HUES64 (cell line): Measurements from ENCODE around the gene TOMM34.

ENCODE experiments used
- H3K27ac ChIP-seq: 2 replicates; pipeline ENCODE4 v1.7.0; 2013; ENCODE audit warnings: low read depth, low read length, inconsistent platforms
- H3K27me3 ChIP-seq: 2 replicates; pipeline ENCODE4 v1.6.1; 2013; ENCODE audit warnings: mild to moderate bottlenecking, low read length; ENCODE audit not compliant: insufficient read depth
- H3K36me3 ChIP-seq: 2 replicates; pipeline ENCODE4 v1.6.1; 2013; ENCODE audit warnings: mild to moderate bottlenecking, low read length; ENCODE audit not compliant: insufficient read depth
- H3K4me1 ChIP-seq: 2 replicates; pipeline ENCODE4 v1.6.1; 2013; ENCODE audit warnings: mild to moderate bottlenecking, low read length, moderate library complexity; ENCODE audit not compliant: insufficient read depth
- H3K4me3 ChIP-seq: 2 replicates; pipeline ENCODE4 v1.5.1; 2013; ENCODE audit warnings: mild to moderate bottlenecking, low read length, moderate library complexity
- H3K9ac ChIP-seq: 2 replicates; pipeline ENCODE4 v1.6.1; 2013; ENCODE audit warnings: mild to moderate bottlenecking, low read depth, low read length
- H3K9me3 ChIP-seq: 2 replicates; pipeline ENCODE4 v1.6.1; 2013; ENCODE audit warnings: low read depth, low read length; ENCODE audit not compliant: insufficient read depth
- WGBS: fragments of 150-250, 120-280 bp; methylation state at CpG from one replicate; pipeline ENCODE4 v1.1.7; 2013; ENCODE audit warnings: missing lambda C conversion rate; 5-methylcytosine and 5-hydroxymethylcytosine counted together

Gene TOMM34

DNA sequence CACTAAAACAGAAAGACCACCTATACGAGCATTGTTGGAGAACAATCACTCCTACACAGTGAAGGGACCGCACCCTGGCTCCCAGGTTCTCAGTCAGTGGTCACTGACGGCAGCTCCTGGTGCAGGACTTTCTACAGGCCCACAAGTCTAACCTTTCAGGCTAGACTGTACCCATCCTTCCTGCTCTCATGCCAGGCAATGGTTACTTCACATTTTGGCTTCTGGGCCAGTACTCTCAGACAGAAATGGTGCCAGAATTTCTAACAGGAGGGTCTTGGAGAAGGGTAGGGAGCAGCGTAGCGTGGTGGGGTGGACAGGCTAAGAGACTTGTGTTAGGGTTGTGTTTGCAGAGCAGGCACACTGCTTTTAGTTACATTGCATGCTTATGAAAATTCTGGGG, 12.1 kb downstream of the TOMM34 start:
- H3K27ac ChIP-seq: no peak overlapping the region
- no peak overlapping the region for H3K4me3 ChIP-seq
- H3K4me1 ChIP-seq: no peaks in the 10 kb centered on the region
- H3K27me3 ChIP-seq: no peaks in the 10 kb centered on the region
- no peak overlapping the region for H3K9ac ChIP-seq
- H3K36me3 ChIP-seq: peaks cover 99% of the 10 kb centered on the region
- H3K9me3 ChIP-seq: no peaks in the 10 kb centered on the region
- WGBS: 95% methylated on average over 5 of the region's 5 CpGs

DNA sequence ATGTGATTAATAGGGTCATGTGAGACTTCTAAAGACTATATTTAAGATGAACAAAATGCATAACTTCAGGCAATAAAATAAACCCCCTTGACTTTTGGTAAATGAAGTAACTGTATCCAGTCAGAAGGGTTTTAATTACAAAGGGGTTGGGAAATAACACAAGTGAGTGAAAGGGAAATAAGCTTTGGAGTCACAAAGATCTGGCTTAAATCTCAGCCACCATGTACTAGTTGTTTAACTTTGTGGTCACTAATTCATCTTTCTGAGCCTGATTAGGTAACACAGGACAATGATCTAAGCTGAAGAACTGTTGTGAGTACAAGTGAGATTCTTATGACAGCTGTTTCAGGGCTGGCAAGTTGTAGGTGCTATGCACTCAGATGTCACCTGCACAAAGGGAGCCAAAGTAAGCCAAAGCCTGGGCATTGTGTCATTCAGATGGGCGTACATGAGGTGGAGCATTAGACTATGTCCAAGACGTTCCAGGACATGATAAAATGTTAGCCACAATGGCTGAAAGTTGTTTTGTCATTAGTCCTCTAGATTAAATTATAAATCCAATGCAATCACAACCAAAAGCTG, 13.8 kb downstream of the TOMM34 start:
- no peak overlapping the region for H3K4me3 ChIP-seq
- peaks cover 97% of the 10 kb centered on the region for H3K36me3 ChIP-seq
- no peaks in the 10 kb centered on the region for H3K9me3 ChIP-seq
- H3K9ac ChIP-seq: no peak overlapping the region
- WGBS: 93% methylated on average over 2 of the region's 2 CpGs
- no peak overlapping the region for H3K27ac ChIP-seq
- H3K27me3 ChIP-seq: no peaks in the 10 kb centered on the region
- no peaks in the 10 kb centered on the region for H3K4me1 ChIP-seq

DNA sequence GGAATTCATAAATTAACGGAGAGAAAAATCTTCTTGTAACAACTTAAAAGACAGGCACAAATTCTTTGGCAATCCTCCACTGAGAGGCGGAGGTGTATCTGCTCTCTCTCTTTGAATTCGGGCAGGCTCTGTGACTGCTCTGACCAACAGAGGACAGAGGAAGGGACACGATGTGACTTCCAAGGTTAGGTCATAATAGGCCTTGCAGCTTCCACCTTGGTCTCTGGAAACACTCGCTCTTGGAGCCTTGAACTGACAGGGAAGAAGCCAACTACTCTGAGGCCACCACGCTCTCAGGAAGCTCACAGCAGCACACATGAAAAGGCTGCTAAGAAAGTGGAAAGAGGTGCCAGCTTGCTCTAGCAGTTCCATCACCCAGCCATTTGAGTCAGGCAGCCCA, 14.9 kb downstream of the TOMM34 start:
- H3K27ac ChIP-seq: no peak overlapping the region
- no peaks in the 10 kb centered on the region for H3K4me1 ChIP-seq
- no peaks in the 10 kb centered on the region for H3K9me3 ChIP-seq
- 93% methylated on average over 6 of the region's 6 CpGs for WGBS
- no peak overlapping the region for H3K9ac ChIP-seq
- no peak overlapping the region for H3K4me3 ChIP-seq
- H3K27me3 ChIP-seq: no peaks in the 10 kb centered on the region
- H3K36me3 ChIP-seq: peaks cover 93% of the 10 kb centered on the region

DNA sequence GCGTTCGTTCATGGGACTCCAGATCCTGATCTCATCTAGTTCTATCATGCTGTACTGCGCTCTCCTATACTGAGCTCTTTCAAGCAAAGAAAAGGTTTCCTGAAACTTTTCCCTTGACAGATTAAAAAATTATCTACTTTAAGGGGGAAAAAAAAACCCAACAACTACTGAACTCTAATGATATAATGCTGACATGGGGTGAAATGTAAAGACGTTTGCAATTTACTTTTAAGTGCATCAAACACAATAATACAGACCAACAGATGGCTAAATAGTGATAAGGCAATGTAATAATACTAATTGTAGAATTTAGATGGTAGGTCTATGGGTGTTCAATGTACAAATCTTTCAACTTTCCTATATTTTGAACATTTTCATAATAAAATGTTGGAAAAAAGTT, 16.4 kb downstream of the TOMM34 start:
- no peak overlapping the region for H3K27ac ChIP-seq
- H3K4me1 ChIP-seq: no peaks in the 10 kb centered on the region
- no peak overlapping the region for H3K9ac ChIP-seq
- peaks cover 90% of the 10 kb centered on the region for H3K36me3 ChIP-seq
- H3K4me3 ChIP-seq: no peak overlapping the region
- H3K9me3 ChIP-seq: no peaks in the 10 kb centered on the region
- H3K27me3 ChIP-seq: no peaks in the 10 kb centered on the region
- WGBS: 95% methylated on average over 3 of the region's 4 CpGs

DNA sequence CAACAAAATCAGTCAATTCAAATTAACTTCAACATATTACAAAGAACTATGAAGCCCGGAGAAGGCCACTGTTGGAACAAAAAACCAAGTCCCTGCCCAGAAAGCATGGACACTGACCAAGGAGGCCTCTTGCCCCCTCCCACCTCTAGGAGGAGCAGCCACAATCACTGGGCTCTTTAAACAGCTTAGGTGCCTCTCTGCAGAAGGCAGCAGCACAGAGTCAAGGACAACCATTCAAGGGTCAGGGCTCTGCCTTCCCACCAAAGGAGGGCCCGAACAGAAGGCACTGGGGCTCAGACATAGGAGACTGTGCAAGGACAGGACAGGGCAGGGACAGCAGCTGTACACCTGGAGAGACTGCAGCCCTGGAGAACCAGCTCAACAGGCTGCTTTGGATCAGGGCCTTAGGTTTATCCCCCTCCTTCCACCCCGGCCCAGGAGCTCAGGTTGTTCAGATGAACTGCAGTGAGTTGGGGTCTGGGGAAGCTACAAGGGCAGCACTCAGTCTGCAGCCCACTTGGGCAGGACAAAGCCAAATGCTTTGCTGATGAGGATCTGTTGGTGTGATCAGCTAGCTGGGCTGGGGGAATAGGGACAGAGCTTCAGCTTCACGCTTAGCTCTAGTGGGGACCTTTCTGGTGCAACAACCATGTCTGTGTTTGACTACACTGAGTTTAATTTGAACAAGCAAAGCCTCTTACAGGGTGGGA, 17.8 kb downstream of the TOMM34 start:
- no peaks in the 10 kb centered on the region for H3K9me3 ChIP-seq
- no peaks in the 10 kb centered on the region for H3K4me1 ChIP-seq
- no peak overlapping the region for H3K4me3 ChIP-seq
- WGBS: 90% methylated on average over 4 of the region's 4 CpGs
- no peaks in the 10 kb centered on the region for H3K27me3 ChIP-seq
- no peak overlapping the region for H3K9ac ChIP-seq
- H3K36me3 ChIP-seq: peaks cover 90% of the 10 kb centered on the region
- H3K27ac ChIP-seq: no peak overlapping the region

DNA sequence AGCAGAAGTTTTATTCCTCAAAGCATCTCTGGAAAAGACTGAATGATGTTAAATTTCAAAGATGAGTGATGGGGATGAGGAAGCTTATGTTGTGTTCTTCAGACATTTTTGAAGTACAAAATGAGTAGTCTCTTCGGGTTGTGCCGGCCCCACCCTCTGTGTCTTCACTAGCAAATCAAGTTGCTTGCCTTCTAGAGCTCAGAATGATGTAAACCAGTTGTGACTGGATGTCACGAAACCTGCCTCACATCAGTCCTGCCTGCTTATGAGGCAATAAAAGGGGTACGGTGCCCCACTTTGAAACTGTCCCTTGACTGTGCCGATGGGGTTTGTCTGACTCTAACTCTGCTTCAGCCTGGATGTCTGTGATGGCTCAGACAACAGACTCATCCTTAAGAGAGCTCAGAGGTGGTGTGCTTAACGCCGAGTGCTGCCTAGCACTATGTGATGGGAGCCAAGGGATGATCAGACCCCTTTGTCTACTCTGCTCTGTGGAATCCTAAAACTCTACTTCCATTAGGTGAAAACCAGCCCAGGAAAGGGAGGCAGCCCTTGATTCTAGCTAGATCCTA, 19.0 kb downstream of the TOMM34 start:
- no peaks in the 10 kb centered on the region for H3K9me3 ChIP-seq
- no peak overlapping the region for H3K9ac ChIP-seq
- no peak overlapping the region for H3K4me3 ChIP-seq
- no peaks in the 10 kb centered on the region for H3K4me1 ChIP-seq
- peaks cover 89% of the 10 kb centered on the region for H3K36me3 ChIP-seq
- no peak overlapping the region for H3K27ac ChIP-seq
- WGBS: 94% methylated on average over 7 of the region's 7 CpGs
- H3K27me3 ChIP-seq: no peaks in the 10 kb centered on the region

DNA sequence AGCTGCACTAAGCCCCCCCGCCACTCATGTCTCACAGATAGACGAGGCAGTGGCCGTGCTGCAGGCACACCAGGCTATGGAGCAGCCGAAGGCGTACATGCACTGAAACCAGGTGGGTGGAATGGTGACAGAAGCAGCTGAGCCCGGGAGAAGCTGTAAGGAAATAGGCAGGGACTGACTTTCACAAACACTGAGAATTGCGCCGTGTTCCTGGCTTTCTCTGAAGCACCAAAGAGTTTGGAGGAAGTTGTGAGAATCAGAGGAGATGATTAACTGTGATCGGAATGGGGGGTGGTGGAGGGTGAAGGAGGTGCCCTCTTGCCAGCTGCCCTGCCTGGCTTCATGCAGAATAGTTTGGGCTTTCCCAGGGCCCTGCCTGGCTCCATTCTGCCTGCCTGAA, 21.6 kb downstream of the TOMM34 start:
- Histone ChIP-seq H3K27ac (no peak overlapping the region), H3K36me3 (peaks cover 88% of the 10 kb centered on the region), H3K4me1 (no peaks in the 10 kb centered on the region), H3K27me3 (no peaks in the 10 kb centered on the region), H3K4me3 (no peak overlapping the region), H3K9ac (no peak overlapping the region), H3K9me3 (no peaks in the 10 kb centered on the region)
- 94% methylated on average over 9 of the region's 9 CpGs for WGBS

DNA sequence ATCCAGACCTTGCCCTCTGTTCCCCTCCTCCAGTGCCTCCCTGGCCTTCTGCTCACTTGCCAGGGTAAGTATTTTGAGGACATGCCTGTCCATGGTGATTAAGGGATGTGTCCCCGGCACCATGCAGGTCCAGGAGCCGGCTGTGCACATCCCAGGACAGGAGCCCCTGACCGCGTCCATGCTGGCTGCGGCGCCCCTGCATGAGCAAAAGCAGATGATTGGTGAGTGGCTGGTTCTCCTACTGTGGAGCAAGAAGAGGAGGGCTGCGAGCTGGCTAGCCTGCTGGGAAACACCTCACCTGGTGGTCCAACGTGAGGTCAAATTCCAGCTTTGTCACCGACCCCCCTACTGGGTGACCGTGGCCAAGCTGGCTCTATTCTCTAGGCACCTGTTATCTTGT, 23.7 kb downstream of the TOMM34 start:
- WGBS: 92% methylated on average over 10 of the region's 10 CpGs
- H3K4me1 ChIP-seq: no peaks in the 10 kb centered on the region
- no peak overlapping the region for H3K27ac ChIP-seq
- H3K36me3 ChIP-seq: peaks cover 86% of the 10 kb centered on the region
- no peaks in the 10 kb centered on the region for H3K9me3 ChIP-seq
- no peaks in the 10 kb centered on the region for H3K27me3 ChIP-seq
- H3K9ac ChIP-seq: no peak overlapping the region
- H3K4me3 ChIP-seq: no peak overlapping the region

DNA sequence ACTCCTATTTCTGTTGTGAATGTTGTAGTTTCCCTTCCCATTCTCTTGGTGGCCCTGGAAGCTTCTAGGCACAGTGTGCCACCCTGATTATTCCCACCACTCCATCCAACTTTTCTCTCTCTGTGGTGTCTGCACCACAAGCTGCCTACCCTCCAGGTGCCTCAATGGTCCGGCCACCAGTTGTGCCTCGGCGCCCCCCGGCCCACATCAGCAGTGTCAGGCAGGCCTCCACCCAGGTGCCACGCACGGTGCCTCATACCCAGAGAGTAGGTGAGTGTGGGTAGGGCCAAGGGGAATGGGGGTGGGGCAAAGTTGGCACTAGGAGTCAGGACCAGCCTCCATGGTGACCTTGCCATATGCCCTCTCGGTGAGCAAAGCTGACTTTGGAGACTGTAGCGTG, 27.3 kb downstream of the TOMM34 start:
- Histone ChIP-seq H3K9ac (no peak overlapping the region), H3K36me3 (peaks cover 82% of the 10 kb centered on the region), H3K9me3 (no peaks in the 10 kb centered on the region), H3K4me3 (no peak overlapping the region), H3K27me3 (no peaks in the 10 kb centered on the region), H3K4me1 (no peaks in the 10 kb centered on the region), H3K27ac (no peak overlapping the region)
- 96% methylated on average over 8 of the region's 8 CpGs for WGBS

DNA sequence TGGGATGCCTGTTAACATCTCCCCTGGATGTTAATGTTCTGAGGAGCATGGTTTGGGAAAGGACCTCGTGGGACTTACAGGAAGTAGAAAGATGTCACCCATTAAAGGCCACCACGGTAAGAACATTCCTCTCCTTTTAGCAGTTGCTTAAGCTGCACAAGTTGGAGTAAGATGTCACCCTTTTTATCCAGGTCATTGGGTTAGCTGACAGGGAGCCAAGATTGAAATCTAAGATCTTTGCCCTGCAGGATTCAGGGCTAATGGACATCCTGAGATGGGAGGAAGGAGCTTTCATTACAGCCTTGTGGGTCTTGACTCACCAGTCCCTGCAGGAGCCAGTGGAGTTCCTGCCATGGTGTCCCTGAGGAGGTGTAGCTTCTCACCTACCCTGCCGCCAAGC, 28.3 kb downstream of the TOMM34 start:
- 96% methylated on average over 3 of the region's 3 CpGs for WGBS
- no peaks in the 10 kb centered on the region for H3K4me1 ChIP-seq
- no peak overlapping the region for H3K9ac ChIP-seq
- H3K27me3 ChIP-seq: no peaks in the 10 kb centered on the region
- no peak overlapping the region for H3K4me3 ChIP-seq
- no peaks in the 10 kb centered on the region for H3K9me3 ChIP-seq
- peaks cover 74% of the 10 kb centered on the region for H3K36me3 ChIP-seq
- no peak overlapping the region for H3K27ac ChIP-seq

DNA sequence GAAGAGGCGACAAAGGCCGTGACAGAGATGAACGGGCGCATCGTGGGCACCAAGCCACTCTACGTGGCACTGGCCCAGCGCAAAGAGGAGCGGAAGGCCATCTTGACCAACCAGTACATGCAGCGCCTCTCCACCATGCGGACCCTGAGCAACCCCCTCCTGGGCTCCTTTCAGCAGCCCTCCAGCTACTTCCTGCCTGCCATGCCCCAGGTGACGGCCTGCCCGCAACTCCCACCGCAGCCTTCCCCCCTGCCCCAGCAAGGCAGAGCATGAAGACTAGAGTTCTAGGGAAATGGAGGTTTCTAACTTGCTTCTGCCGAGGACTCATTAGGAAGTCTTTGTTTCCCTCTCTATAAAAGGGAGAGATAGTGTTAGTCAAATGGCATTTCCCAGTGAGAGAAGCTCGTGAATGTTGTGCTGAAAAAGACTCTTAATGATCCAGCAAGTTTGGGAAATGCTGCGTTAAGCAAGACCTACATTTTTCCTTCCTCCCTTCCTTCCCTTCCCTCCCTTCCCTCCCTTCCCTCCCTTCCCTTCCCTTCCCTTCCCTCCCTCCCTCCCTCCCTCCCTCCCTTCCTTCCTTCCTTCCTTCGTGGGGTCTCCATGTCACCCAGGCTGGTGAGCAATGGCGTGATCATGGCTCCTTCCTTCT, 29.6 kb downstream of the TOMM34 start:
- no peak overlapping the region for H3K9ac ChIP-seq
- H3K4me3 ChIP-seq: no peak overlapping the region
- no peaks in the 10 kb centered on the region for H3K9me3 ChIP-seq
- WGBS: 95% methylated on average over 18 of the region's 18 CpGs
- no peak overlapping the region for H3K27ac ChIP-seq
- peaks cover 65% of the 10 kb centered on the region for H3K36me3 ChIP-seq
- H3K27me3 ChIP-seq: no peaks in the 10 kb centered on the region
- no peaks in the 10 kb centered on the region for H3K4me1 ChIP-seq
